Lower lobe of right lung (tissue), 2 donors: Measurements from ENCODE around the gene PLEKHA5. TPM values are rescaled to one million over a fixed set of nuclear protein-coding genes. Genes with fewer than 3 reads are reported as not detected.
"Not testable (repeated sequence)": the region's sequence is repeated elsewhere in the genome, so short reads cannot be mapped to it uniquely, and the experiment has no call there.

Experiments used
- ATAC-seq, 2 donors: fragments of 200-7000 bp; cut with Tn5 transposase; one replicate each; pipeline ENCODE4 v1.9.1; 2020 to 2022; ENCODE audit warnings: mild to moderate bottlenecking in 2 of 2, moderate library complexity in 2 of 2
- DNase-seq: peaks from one replicate; pipeline ENCODE4 v3.0.0-alpha.2; 2020
- H3K27ac ChIP-seq: fragments of 200-600 bp; one replicate; pipeline ENCODE4 v1.8.0; 2022
- H3K27me3 ChIP-seq: fragments of 200-600 bp; one replicate; pipeline ENCODE4 v1.8.0; 2022; ENCODE audit warnings: low read depth
- H3K36me3 ChIP-seq: fragments of 200-600 bp; one replicate; pipeline ENCODE4 v1.8.0; 2022; ENCODE audit warnings: mild to moderate bottlenecking
- H3K4me1 ChIP-seq: fragments of 200-600 bp; one replicate; pipeline ENCODE4 v1.8.0; 2022
- H3K4me3 ChIP-seq: fragments of 200-600 bp; one replicate; pipeline ENCODE4 v1.8.0; 2022; ENCODE audit warnings: mild to moderate bottlenecking
- H3K9me3 ChIP-seq: fragments of 200-600 bp; one replicate; pipeline ENCODE4 v1.8.0; 2022
- CTCF ChIP-seq: fragments of 200-600 bp; IDR thresholded peaks from one replicate; pipeline ENCODE4 v1.8.0; 2022; ENCODE audit warnings: antibody characterized with exemption, mild to moderate bottlenecking
- intact Hi-C: fragments of 100-400 bp; cut with DNase I; formaldehyde crosslinking; loops from one replicate; pipeline ENCODE4 v1.11.0; 2022
- total RNA-seq: library from RNA; stranded (reverse); fragmentation: NEBNext Ultra II Directional; extraction: Animal tissue kit (Norgen Biotek cat#: 25700); gene quantifications from one replicate; pipeline ENCODE4 v1.2.1, GENCODE V29; 2021
- donor health status: DM: no; HTN: yes; CAD: no; lungs with severe emphysema.

PLEKHA5 gene
- total RNA-seq, 1 donor from 2014 or later = 29.2 TPM

DNA sequence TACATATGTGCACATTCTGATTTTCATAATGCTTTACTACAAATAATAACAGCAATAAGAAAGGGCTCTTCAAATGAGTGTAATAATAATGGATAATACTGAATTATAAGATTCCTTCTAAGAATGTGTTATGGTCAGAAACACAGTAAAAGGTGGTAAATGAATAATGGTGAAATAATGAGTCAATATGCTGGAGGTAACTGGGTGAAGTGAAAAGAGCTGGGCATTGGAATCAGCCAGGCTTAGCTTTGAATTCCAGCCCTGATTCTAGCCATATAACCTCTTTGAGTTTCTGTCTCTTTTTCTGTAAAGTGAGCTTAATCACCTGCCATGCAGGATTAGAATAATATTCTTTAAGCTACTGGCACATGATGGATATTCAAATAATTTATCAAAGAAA is 39.1 kb downstream of the PLEKHA5 start:
- Histone ChIP-seq H3K36me3 (no peaks in the 10 kb centered on the region), H3K27me3 (no peaks in the 10 kb centered on the region), H3K4me1 (no peaks in the 10 kb centered on the region), H3K9me3 (no peaks in the 10 kb centered on the region), H3K4me3 (no peak overlapping the region), H3K27ac (no peak overlapping the region)
- TF ChIP-seq CTCF = no peak
- intact Hi-C loops = no loop called here
- no peak for ATAC-seq
- DNase-seq = no peak

DNA sequence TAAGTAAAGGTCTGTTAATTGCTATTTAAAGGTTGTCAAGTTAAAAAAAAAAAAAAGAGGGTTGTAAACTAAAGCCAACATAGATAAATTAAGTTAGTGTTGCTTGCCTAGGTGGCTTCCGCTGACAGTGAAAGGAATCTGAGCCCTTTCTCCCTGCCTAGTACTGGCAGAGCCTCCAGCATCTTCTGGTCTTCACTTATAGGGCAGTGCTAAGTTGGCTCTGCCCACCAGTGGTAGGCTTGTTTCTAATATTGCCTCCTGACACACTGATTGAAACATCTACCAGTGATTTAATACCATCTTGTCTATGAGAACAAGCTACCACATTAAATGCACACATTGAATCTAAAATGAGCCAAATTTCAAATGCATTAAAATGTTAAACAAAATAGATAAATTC is 39.7 kb downstream of the PLEKHA5 start:
- no peak for TF ChIP-seq CTCF
- Histone ChIP-seq H3K9me3 (no peaks in the 10 kb centered on the region), H3K4me1 (no peaks in the 10 kb centered on the region), H3K36me3 (no peaks in the 10 kb centered on the region), H3K27ac (no peak overlapping the region), H3K27me3 (no peaks in the 10 kb centered on the region), H3K4me3 (no peak overlapping the region)
- DNase-seq (no peak), ATAC-seq (no peak)
- intact Hi-C loops = no loop called here

- H3K4me3 ChIP-seq, intact Hi-C loops, H3K9me3 ChIP-seq, DNase-seq, H3K36me3 ChIP-seq, H3K27me3 ChIP-seq, H3K27ac ChIP-seq, ATAC-seq, H3K4me1 ChIP-seq: not testable (repeated sequence)
Measured at GRCh38 chr12:19170286-19170685, 40.8 kb downstream of the PLEKHA5 start.

DNA sequence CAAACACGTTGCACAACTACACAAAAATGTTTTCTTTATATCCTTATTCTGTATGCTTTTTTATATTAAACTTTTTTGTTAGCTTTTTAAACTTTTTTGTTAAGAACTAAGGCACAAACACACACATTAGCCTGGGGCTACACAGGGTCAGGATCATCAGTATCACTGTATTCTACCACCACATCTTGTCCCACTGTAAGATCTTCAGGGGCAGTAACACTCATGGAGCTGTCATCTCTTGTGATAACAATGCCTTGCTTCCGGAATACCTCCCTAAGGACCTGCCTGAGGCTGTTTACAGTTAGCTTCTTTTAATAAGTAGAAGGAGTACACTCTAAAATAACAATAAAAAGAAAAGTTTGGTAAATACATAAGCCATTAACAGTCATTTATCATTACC is 42.2 kb downstream of the PLEKHA5 start:
- intact Hi-C loops = no loop called here
- ATAC-seq = no peak
- TF ChIP-seq CTCF = no peak

GRCh38 chr12:19177754-19178153 is 48.2 kb downstream of the PLEKHA5 start:
- peaks cover 5% of the 10 kb centered on the region for H3K4me1 ChIP-seq
- no peak overlapping the region for H3K4me3 ChIP-seq
- ATAC-seq (no peak), DNase-seq (no peak)
- H3K27ac ChIP-seq = no peak overlapping the region
- no peaks in the 10 kb centered on the region for H3K9me3 ChIP-seq
- H3K36me3 ChIP-seq = no peaks in the 10 kb centered on the region
- TF ChIP-seq CTCF = no peak
- intact Hi-C loops = no loop called here
- no peaks in the 10 kb centered on the region for H3K27me3 ChIP-seq

More for the DNA sequence above, 42.2 kb downstream of the PLEKHA5 start:
- no peak overlapping the region for H3K4me3 ChIP-seq
- H3K4me1 ChIP-seq = no peaks in the 10 kb centered on the region
- no peaks in the 10 kb centered on the region for H3K27me3 ChIP-seq
- no peak overlapping the region for H3K27ac ChIP-seq
- no peak for DNase-seq
- no peaks in the 10 kb centered on the region for H3K36me3 ChIP-seq
- no peaks in the 10 kb centered on the region for H3K9me3 ChIP-seq

GRCh38 chr12:19179986-19180385 is 50.5 kb downstream of the PLEKHA5 start:
- Histone ChIP-seq H3K27ac (no peak overlapping the region), H3K9me3 (no peaks in the 10 kb centered on the region), H3K36me3 (no peaks in the 10 kb centered on the region), H3K4me3 (no peak overlapping the region), H3K4me1 (peaks cover 5% of the 10 kb centered on the region), H3K27me3 (no peaks in the 10 kb centered on the region)
- ATAC-seq = no peak
- intact Hi-C loops = no loop called here
- no peak for DNase-seq
- TF ChIP-seq CTCF = no peak
